Measurements from ENCODE around the gene RPAP3.
A peak's percentile ranks its signal among the peaks of the same experiment; 100 is the strongest.

RPAP3 gene

DNA sequence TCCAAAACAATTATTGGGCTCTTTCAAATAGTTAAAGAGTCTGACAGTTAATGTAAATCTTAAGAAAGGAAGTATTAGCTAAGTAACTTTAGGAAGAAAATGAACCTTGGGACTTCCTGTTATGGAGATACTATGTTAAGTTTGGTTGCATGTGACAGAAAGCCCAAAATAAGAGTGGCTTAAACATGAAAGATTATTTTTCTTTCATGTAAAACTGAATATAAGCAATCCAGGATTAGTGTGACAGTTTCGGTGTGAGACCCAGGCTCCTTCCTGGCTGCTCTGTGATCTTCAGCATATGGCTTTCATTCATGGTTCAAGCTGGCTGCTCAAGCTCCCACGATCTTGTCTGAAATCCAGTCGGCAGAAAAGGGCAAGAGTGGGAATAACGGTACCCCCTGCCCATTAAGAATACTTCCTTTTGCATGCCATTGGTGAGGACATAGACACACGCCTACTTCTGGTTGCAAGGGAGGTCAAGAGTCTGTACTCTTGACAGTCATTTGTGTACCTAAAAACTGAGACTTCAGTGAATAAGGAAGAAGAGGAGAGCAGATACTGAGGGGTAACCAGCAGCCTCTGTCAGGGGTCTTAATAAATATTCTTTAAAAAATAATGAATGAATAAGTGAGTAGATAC, 2.2 kb upstream of the RPAP3 start:
- Histone ChIP-seq H4K20me1 (ENCODE audit: insufficient read depth, low read length) (no peaks in the 10 kb centered on the region; the same call in 1 of the 2 replicates), H3K9ac (ENCODE audit: low read depth, low read length) (no peak overlapping the region), H2AFZ (ENCODE audit: low read depth, low read length) (no peak overlapping the region), H3K27ac (ENCODE audit: low read length) (peak overlapping the region; percentile 1; the same call in 1 of the 2 replicates), H3K79me2 (ENCODE audit: insufficient read depth, low read length) (peaks cover 43% of the 10 kb centered on the region), H3K36me3 (ENCODE audit: insufficient read depth, low read length) (no peaks in the 10 kb centered on the region), H3K4me1 (ENCODE audit: insufficient read depth, low read length) (peaks cover 37% of the 10 kb centered on the region), H3K4me2 (ENCODE audit: insufficient read depth, low read length) (peak overlapping the region; percentile 69; the same call in 1 of the 2 replicates), H3K9me3 (ENCODE audit: insufficient read depth, low read length, severe bottlenecking) (no peaks in the 10 kb centered on the region), H3K4me3 (ENCODE audit: low read depth in 1 of 2, low read length in 2 of 2) (no peak overlapping the region), H3K27me3 (ENCODE audit: insufficient read depth, low read length, poor library complexity) (no peaks in the 10 kb centered on the region)
- TF ChIP-seq EZH2 (IDR thresholded peaks at IDR 0.05; ENCODE audit: borderline replicate concordance, low read depth, low read length, severe bottlenecking), result no peak
- TF ChIP-seq, protein P1, sequence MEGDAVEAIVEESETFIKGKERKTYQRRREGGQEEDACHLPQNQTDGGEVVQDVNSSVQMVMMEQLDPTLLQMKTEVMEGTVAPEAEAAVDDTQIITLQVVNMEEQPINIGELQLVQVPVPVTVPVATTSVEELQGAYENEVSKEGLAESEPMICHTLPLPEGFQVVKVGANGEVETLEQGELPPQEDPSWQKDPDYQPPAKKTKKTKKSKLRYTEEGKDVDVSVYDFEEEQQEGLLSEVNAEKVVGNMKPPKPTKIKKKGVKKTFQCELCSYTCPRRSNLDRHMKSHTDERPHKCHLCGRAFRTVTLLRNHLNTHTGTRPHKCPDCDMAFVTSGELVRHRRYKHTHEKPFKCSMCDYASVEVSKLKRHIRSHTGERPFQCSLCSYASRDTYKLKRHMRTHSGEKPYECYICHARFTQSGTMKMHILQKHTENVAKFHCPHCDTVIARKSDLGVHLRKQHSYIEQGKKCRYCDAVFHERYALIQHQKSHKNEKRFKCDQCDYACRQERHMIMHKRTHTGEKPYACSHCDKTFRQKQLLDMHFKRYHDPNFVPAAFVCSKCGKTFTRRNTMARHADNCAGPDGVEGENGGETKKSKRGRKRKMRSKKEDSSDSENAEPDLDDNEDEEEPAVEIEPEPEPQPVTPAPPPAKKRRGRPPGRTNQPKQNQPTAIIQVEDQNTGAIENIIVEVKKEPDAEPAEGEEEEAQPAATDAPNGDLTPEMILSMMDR (IDR thresholded peaks at IDR 0.05; ENCODE audit: borderline replicate concordance, extremely low read depth, low read length, poor library complexity, severe bottlenecking), result no peak
- DNase-seq, result no peak
- no peak for ATAC-seq (ENCODE audit: insufficient read depth, low read depth)

DNA sequence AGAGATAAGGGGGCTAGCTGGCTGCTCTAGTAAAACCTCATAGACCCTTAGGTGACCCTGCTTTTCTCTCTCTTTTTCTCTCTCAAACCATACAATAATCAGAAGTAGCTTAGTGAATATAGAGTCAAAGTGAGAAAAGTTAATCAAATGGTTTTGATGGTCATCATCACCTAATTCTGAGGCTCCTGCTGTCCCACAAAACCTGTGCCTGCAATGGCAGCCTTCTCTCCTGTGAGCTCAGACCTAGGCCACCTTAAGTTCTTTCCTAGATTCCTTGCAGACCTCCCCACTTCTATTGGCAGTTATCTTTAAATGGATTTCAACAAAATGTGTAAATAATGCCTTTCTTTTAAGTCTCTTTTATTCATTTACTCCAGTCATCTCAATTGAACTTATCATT, 1.5 kb upstream of the RPAP3 start:
- Histone ChIP-seq H3K4me3 (ENCODE audit: low read depth in 1 of 2, low read length in 2 of 2) (peak overlapping the region in 1 of 2 experiments; percentile 25; a peak in 2 of 4 replicates), H2AFZ (ENCODE audit: low read depth, low read length) (no peak overlapping the region), H3K36me3 (ENCODE audit: insufficient read depth, low read length) (no peaks in the 10 kb centered on the region), H3K79me2 (ENCODE audit: insufficient read depth, low read length) (peaks cover 49% of the 10 kb centered on the region), H4K20me1 (ENCODE audit: insufficient read depth, low read length) (no peaks in the 10 kb centered on the region; the same call in 1 of the 2 replicates), H3K4me2 (ENCODE audit: insufficient read depth, low read length) (peak overlapping the region; percentile 69), H3K27me3 (ENCODE audit: insufficient read depth, low read length, poor library complexity) (no peaks in the 10 kb centered on the region), H3K9me3 (ENCODE audit: insufficient read depth, low read length, severe bottlenecking) (no peaks in the 10 kb centered on the region), H3K9ac (ENCODE audit: low read depth, low read length) (peak overlapping the region; percentile 68), H3K4me1 (ENCODE audit: insufficient read depth, low read length) (peaks cover 41% of the 10 kb centered on the region), H3K27ac (ENCODE audit: low read length) (peak overlapping the region; percentile 33)
- ATAC-seq (ENCODE audit: insufficient read depth, low read depth), result no peak
- TF ChIP-seq, protein P1 (IDR thresholded peaks at IDR 0.05; ENCODE audit: borderline replicate concordance, extremely low read depth, low read length, poor library complexity, severe bottlenecking), result no peak
- TF ChIP-seq EZH2 (IDR thresholded peaks at IDR 0.05; ENCODE audit: borderline replicate concordance, low read depth, low read length, severe bottlenecking), result no peak
- DNase-seq, result no peak

DNA sequence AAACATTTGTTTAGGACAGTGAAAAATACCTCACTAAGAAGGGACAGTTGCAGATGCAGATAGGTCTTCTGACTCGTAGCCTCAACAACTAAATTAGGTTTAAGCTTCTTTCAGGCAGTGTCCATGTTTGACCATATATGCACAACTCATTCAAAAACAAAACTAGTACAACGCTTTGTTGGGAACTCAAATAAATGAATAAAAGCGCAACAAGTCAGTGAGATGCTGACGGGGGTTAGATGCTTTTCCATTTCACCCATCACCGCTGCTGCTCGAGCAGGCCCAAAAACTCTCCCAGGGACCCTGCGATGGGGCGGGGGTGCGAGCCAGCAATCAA, 633 bp downstream of the RPAP3 start:
- Histone ChIP-seq H3K4me2 (ENCODE audit: insufficient read depth, low read length) (peak overlapping the region; percentile 69), H3K27me3 (ENCODE audit: insufficient read depth, low read length, poor library complexity) (no peaks in the 10 kb centered on the region), H3K9ac (ENCODE audit: low read depth, low read length) (peak overlapping the region; percentile 68), H4K20me1 (ENCODE audit: insufficient read depth, low read length) (no peaks in the 10 kb centered on the region; the same call in 1 of the 2 replicates), H3K79me2 (ENCODE audit: insufficient read depth, low read length) (peaks cover 67% of the 10 kb centered on the region), H3K27ac (ENCODE audit: low read length) (peak overlapping the region; percentile 82), H3K4me3 (ENCODE audit: low read depth in 1 of 2, low read length in 2 of 2) (peak overlapping the region; percentile 64 to 80), H3K4me1 (ENCODE audit: insufficient read depth, low read length) (peaks cover 41% of the 10 kb centered on the region), H3K9me3 (ENCODE audit: insufficient read depth, low read length, severe bottlenecking) (no peaks in the 10 kb centered on the region), H2AFZ (ENCODE audit: low read depth, low read length) (peak overlapping the region; percentile 92), H3K36me3 (ENCODE audit: insufficient read depth, low read length) (peaks cover 11% of the 10 kb centered on the region)
- TF ChIP-seq, protein P1 (IDR thresholded peaks at IDR 0.05; ENCODE audit: borderline replicate concordance, extremely low read depth, low read length, poor library complexity, severe bottlenecking), result no peak
- no peak for TF ChIP-seq EZH2 (IDR thresholded peaks at IDR 0.05; ENCODE audit: borderline replicate concordance, low read depth, low read length, severe bottlenecking)
- ATAC-seq (ENCODE audit: insufficient read depth, low read depth) (no peak), DNase-seq (no peak)
